Trophoblast cell (in vitro differentiated cells and primary cell): ENCODE results near the gene AGMO.

Source experiments
- DNase-seq, 2 donors: peaks; one replicate each; pipeline ENCODE4 v3.0.0-alpha.2; 2016
- H2AFZ ChIP-seq: 2 replicates; pipeline ENCODE4 v1.6.1; 2013; ENCODE audit warnings: low read length, moderate library complexity, mild to moderate bottlenecking; ENCODE audit not compliant: insufficient read depth, poor library complexity
- H2AK5ac ChIP-seq: 2 replicates; pipeline ENCODE4 v1.6.1; 2013; ENCODE audit warnings: mild to moderate bottlenecking, low read length
- H2BK120ac ChIP-seq: 2 replicates; pipeline ENCODE4 v1.6.1; 2013; ENCODE audit warnings: low read length, mild to moderate bottlenecking, moderate library complexity; ENCODE audit not compliant: insufficient read depth, poor library complexity
- H2BK12ac ChIP-seq: 2 replicates; pipeline ENCODE4 v1.6.1; 2013; ENCODE audit warnings: mild to moderate bottlenecking, low read length, moderate library complexity
- H2BK5ac ChIP-seq: 2 replicates; pipeline ENCODE4 v1.6.1; 2013; ENCODE audit warnings: low read length, low read depth, moderate library complexity, mild to moderate bottlenecking; ENCODE audit not compliant: poor library complexity
- H3K14ac ChIP-seq: 2 replicates; pipeline ENCODE4 v1.6.1; 2013; ENCODE audit warnings: mild to moderate bottlenecking, low read length
- H3K18ac ChIP-seq: 2 replicates; pipeline ENCODE4 v1.6.1; 2013; ENCODE audit warnings: mild to moderate bottlenecking, low read length
- H3K23ac ChIP-seq: 2 replicates; pipeline ENCODE4 v1.6.1; 2013; ENCODE audit warnings: low read length
- H3K27ac ChIP-seq: 2 replicates; pipeline ENCODE4 v1.5.1; 2013; ENCODE audit warnings: low read depth, mild to moderate bottlenecking, inconsistent platforms, low read length, moderate library complexity
- H3K27me3 ChIP-seq: 2 replicates; pipeline ENCODE4 v1.6.1; 2013; ENCODE audit warnings: inconsistent platforms, mild to moderate bottlenecking, low read length, moderate library complexity; ENCODE audit not compliant: insufficient read depth
- H3K36me3 ChIP-seq, 2 experiments: 1 replicate in 1 of 2; 2 replicates in 1 of 2; pipeline ENCODE4 v1.6.1; 2013; ENCODE audit warnings: low read length in 2 of 2, mild to moderate bottlenecking in 2 of 2, moderate library complexity in 1 of 2; ENCODE audit not compliant: insufficient read depth in 2 of 2, control insufficient read depth in 1 of 2
- H3K4ac ChIP-seq: 2 replicates; pipeline ENCODE4 v1.6.1; 2013; ENCODE audit warnings: low read depth, mild to moderate bottlenecking, low read length, moderate library complexity
- H3K4me1 ChIP-seq, 2 experiments: 1 replicate in 1 of 2; 2 replicates in 1 of 2; pipeline ENCODE4 v1.6.1; 2013; ENCODE audit warnings: low read length in 2 of 2, mild to moderate bottlenecking in 2 of 2, moderate library complexity in 1 of 2; ENCODE audit not compliant: insufficient read depth in 2 of 2, control insufficient read depth in 1 of 2
- H3K4me2 ChIP-seq: 2 replicates; pipeline ENCODE4 v1.6.1; 2013; ENCODE audit warnings: inconsistent platforms, mild to moderate bottlenecking, low read length, moderate library complexity
- H3K4me3 ChIP-seq: 2 replicates; pipeline ENCODE4 v1.5.1; 2013; ENCODE audit warnings: mild to moderate bottlenecking, low read depth, low read length, inconsistent platforms
- H3K79me1 ChIP-seq: one replicate; pipeline ENCODE4 v1.6.1; 2013; ENCODE audit warnings: low read length
- H3K79me2 ChIP-seq: 2 replicates; pipeline ENCODE4 v1.6.1; 2013; ENCODE audit warnings: low read length, mild to moderate bottlenecking; ENCODE audit not compliant: control insufficient read depth, insufficient read depth, poor library complexity
- H3K9ac ChIP-seq: 2 replicates; pipeline ENCODE4 v1.6.1; 2013; ENCODE audit warnings: mild to moderate bottlenecking, low read length
- H3K9me3 ChIP-seq: 2 replicates; pipeline ENCODE4 v1.6.1; 2013; ENCODE audit warnings: low read depth, mild to moderate bottlenecking, control low read depth, inconsistent platforms, low read length; ENCODE audit not compliant: insufficient read depth
- H4K12ac ChIP-seq: 2 replicates; pipeline ENCODE4 v1.6.1; 2013; ENCODE audit warnings: low read depth, mild to moderate bottlenecking, low read length, moderate library complexity
- H4K8ac ChIP-seq: 2 replicates; pipeline ENCODE4 v1.6.1; 2013; ENCODE audit warnings: low read depth, mild to moderate bottlenecking, low read length, moderate library complexity
- H4K91ac ChIP-seq: one replicate; pipeline ENCODE4 v1.6.1; 2013; ENCODE audit warnings: low read depth, mild to moderate bottlenecking, low read length, moderate library complexity
- WGBS: extraction: QIAGEN DNeasy Blood & Tissue Kit; methylation state at CpG from one replicate; pipeline ENCODE4 v1.1.7; 2013; ENCODE audit warnings: missing lambda C conversion rate; ENCODE audit not compliant: insufficient read length, insufficient coverage; ENCODE audit errors: extremely low coverage; 5-methylcytosine and 5-hydroxymethylcytosine counted together

AGMO gene

GRCh38 chr7:15491361-15491760 is 70.5 kb downstream of the AGMO start:
- Histone ChIP-seq H3K9me3 (no peaks in the 10 kb centered on the region), H3K79me2 (no peaks in the 10 kb centered on the region), H2BK5ac (no peak overlapping the region), H3K18ac (no peak overlapping the region), H3K36me3 (no peaks in the 10 kb centered on the region), H2BK120ac (no peak overlapping the region), H3K4me2 (no peak overlapping the region), H3K23ac (no peak overlapping the region), H3K4me1 (no peaks in the 10 kb centered on the region), H3K9ac (no peak overlapping the region), H2AK5ac (no peak overlapping the region), H3K14ac (no peak overlapping the region), H3K4ac (no peak overlapping the region), H4K12ac (no peak overlapping the region), H3K27me3 (no peaks in the 10 kb centered on the region), H2BK12ac (no peak overlapping the region), H3K27ac (no peak overlapping the region), H3K79me1 (no peaks in the 10 kb centered on the region), H2AFZ (no peak overlapping the region), H4K8ac (no peak overlapping the region), H3K4me3 (no peak overlapping the region), H4K91ac (no peak overlapping the region)
- no peak for DNase-seq
- no CpG with 5 or more reads among the region's 2 CpGs for WGBS

- WGBS: no CpG with 5 or more reads among the region's 1 CpG
- DNase-seq: no peak
These were observed 71.5 kb downstream of the AGMO start for GRCh38 chr7:15490291-15490690.

GRCh38 chr7:15489861-15490260 is 72.0 kb downstream of the AGMO start:
- DNase-seq: no peak
- H3K4me3 ChIP-seq: no peak overlapping the region
- H3K4ac ChIP-seq: no peak overlapping the region
- H3K9ac ChIP-seq: no peak overlapping the region
- no peaks in the 10 kb centered on the region for H3K27me3 ChIP-seq
- H2BK12ac ChIP-seq: no peak overlapping the region
- H2AFZ ChIP-seq: no peak overlapping the region
- no peak overlapping the region for H4K8ac ChIP-seq
- no peak overlapping the region for H4K91ac ChIP-seq
- no peak overlapping the region for H2BK120ac ChIP-seq
- no peaks in the 10 kb centered on the region for H3K79me2 ChIP-seq
- no peak overlapping the region for H3K27ac ChIP-seq
- no peak overlapping the region for H3K18ac ChIP-seq
- H3K14ac ChIP-seq: no peak overlapping the region
- H3K79me1 ChIP-seq: no peaks in the 10 kb centered on the region
- no peaks in the 10 kb centered on the region for H3K9me3 ChIP-seq
- H2BK5ac ChIP-seq: no peak overlapping the region
- H3K36me3 ChIP-seq: no peaks in the 10 kb centered on the region
- no peaks in the 10 kb centered on the region for H3K4me1 ChIP-seq
- no peak overlapping the region for H3K4me2 ChIP-seq
- no peak overlapping the region for H4K12ac ChIP-seq
- H2AK5ac ChIP-seq: no peak overlapping the region
- no peak overlapping the region for H3K23ac ChIP-seq
- WGBS: no CpG with 5 or more reads among the region's 3 CpGs

More at GRCh38 chr7:15490291-15490690, 71.5 kb downstream of the AGMO start:
- Histone ChIP-seq H3K79me2 (no peaks in the 10 kb centered on the region), H3K18ac (no peak overlapping the region), H3K4me2 (no peak overlapping the region), H3K36me3 (no peaks in the 10 kb centered on the region), H3K27me3 (no peaks in the 10 kb centered on the region), H4K12ac (no peak overlapping the region), H3K14ac (no peak overlapping the region), H3K9ac (no peak overlapping the region), H3K79me1 (no peaks in the 10 kb centered on the region), H2AFZ (no peak overlapping the region), H3K9me3 (no peaks in the 10 kb centered on the region), H2BK5ac (no peak overlapping the region), H2BK12ac (no peak overlapping the region), H3K23ac (no peak overlapping the region), H4K8ac (no peak overlapping the region), H3K4me3 (no peak overlapping the region), H3K4ac (no peak overlapping the region), H3K4me1 (no peaks in the 10 kb centered on the region), H3K27ac (no peak overlapping the region), H4K91ac (no peak overlapping the region), H2BK120ac (no peak overlapping the region), H2AK5ac (no peak overlapping the region)

DNA sequence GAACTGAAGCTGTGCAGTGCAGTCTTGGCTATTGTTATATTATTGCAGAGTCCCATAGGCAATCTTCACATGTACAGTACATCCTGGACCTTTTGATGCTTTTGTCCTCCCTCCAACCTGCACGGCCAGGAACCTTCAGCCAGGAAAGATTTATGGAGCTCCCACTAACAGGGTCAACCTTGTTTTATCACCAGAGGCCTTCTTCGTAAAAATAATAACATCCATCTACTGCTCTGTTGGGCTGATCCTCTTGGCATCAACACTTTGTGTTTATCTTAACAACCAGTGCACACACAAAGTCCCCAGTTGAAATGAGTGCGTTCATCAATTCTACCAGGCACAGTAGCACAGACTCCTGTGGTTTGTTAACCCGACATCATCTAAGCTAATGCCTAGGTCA is 72.4 kb downstream of the AGMO start:
- no peak overlapping the region for H3K4me2 ChIP-seq
- no peak overlapping the region for H3K23ac ChIP-seq
- no CpG with 5 or more reads among the region's 4 CpGs for WGBS
- H3K79me2 ChIP-seq: no peaks in the 10 kb centered on the region
- H3K9ac ChIP-seq: no peak overlapping the region
- no peaks in the 10 kb centered on the region for H3K36me3 ChIP-seq
- H4K8ac ChIP-seq: no peak overlapping the region
- no peak overlapping the region for H3K27ac ChIP-seq
- H3K4me3 ChIP-seq: no peak overlapping the region
- H3K9me3 ChIP-seq: no peaks in the 10 kb centered on the region
- H3K4ac ChIP-seq: no peak overlapping the region
- no peak overlapping the region for H4K12ac ChIP-seq
- no peaks in the 10 kb centered on the region for H3K4me1 ChIP-seq
- no peak overlapping the region for H2BK120ac ChIP-seq
- no peak overlapping the region for H2AK5ac ChIP-seq
- H2AFZ ChIP-seq: no peak overlapping the region
- no peaks in the 10 kb centered on the region for H3K79me1 ChIP-seq
- no peak overlapping the region for H2BK5ac ChIP-seq
- no peak for DNase-seq
- H3K27me3 ChIP-seq: no peaks in the 10 kb centered on the region
- H3K14ac ChIP-seq: no peak overlapping the region
- no peak overlapping the region for H4K91ac ChIP-seq
- no peak overlapping the region for H3K18ac ChIP-seq
- no peak overlapping the region for H2BK12ac ChIP-seq
